Measurements from ENCODE around the gene PANK4. TPM values are rescaled to one million over a fixed set of nuclear protein-coding genes. Genes with fewer than 3 reads are reported as not detected.

Gene PANK4
- total and polyA plus RNA-seq, 10 of the 15 experiments (the other 5 are each of a cell fraction or from before 2014, with no cell fraction given), result 0.35 to 38.0 (median 18.6) TPM

DNA sequence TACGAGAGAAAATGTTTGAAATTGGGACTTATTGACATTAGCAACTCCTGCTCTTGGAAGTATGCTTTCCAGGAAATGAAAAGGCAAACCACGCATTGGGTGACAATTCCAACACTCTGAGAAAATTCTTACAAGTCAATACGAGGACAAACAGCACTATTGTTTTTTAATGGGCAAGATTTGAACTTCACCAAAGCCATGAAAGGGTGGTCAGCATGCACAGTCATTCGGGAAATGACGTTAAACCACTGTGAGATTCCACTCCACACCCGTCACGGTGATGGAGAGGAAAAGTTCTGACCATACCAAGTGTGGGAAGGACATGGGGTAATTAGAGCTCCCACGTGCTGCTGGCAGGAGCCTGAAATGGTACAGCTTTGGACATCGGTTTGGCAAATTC, 48.0 kb upstream of the PANK4 start:
- ChIA-PET SMC1A (ENCODE audit: uncharacterized antibody, unreplicated experiment) (interaction anchor here (0.9 to 2.4 kb wide), 2 partner anchors 10 to 16 kb away, joined by 3 to 8 read pairs; no protein-coding TSS in a partner anchor), CTCF (interaction anchor here (1.9 kb wide), 1 partner anchor 18 kb away, joined by 6 read pairs; the partner anchor contains the start of gene TNFRSF14), POLR2A (interaction anchor here (0.6 to 1.0 kb wide), 2 partner anchors 11 to 12 kb away, joined by 3 read pairs; no protein-coding TSS in a partner anchor), RAD21 (ENCODE audit: unreplicated experiment) (no interaction called here)
- Histone ChIP-seq H4K20me1 (ENCODE audit: control insufficient read depth, insufficient read depth) (no peaks in the 10 kb centered on the region), H3K79me2 (ENCODE audit: control insufficient read depth, insufficient read depth, low read length) (no peaks in the 10 kb centered on the region; the same call in 1 of the 2 replicates), H3K9me3 (replicated peaks; ENCODE audit: control insufficient read depth, insufficient read depth, low read length) (peaks cover 2% of the 10 kb centered on the region; the same call in 1 of the 3 replicates), H3K36me3 (ENCODE audit: control insufficient read depth in 2 of 2, insufficient read depth in 2 of 2, low read length in 1 of 2) (no peaks in the 10 kb centered on the region), H3K4me3 (no peak overlapping the region), H3K27ac (ENCODE audit: control insufficient read depth, insufficient read depth) (no peak overlapping the region), H3K9ac (ENCODE audit: control insufficient read depth, insufficient read depth, low read length) (no peak overlapping the region), H2AFZ (ENCODE audit: control insufficient read depth, low read depth, low read length) (no peak overlapping the region), H3K27me3 (replicated peaks in 1 of 2; ENCODE audit: control insufficient read depth in 2 of 2, insufficient read depth in 2 of 2, low read length in 1 of 2) (no peaks in the 10 kb centered on the region), H3K4me1 (ENCODE audit: control insufficient read depth, insufficient read depth, low read length) (peaks cover 30% of the 10 kb centered on the region), H3K4me2 (ENCODE audit: control insufficient read depth, insufficient read depth) (no peak overlapping the region)
- intact Hi-C loops (cut with micrococcal nuclease; ENCODE audit: unreplicated experiment), result no loop called here
- in situ Hi-C loops (cut with MboI), result no loop called here
- ATAC-seq, result no peak
- DNase-seq (ENCODE audit: low read depth, low spot score), result no peak
- BruUV-seq (replicated peaks), result no TSS peak
- 93% methylated on average over 9 of the region's 9 CpGs for WGBS (ENCODE audit: insufficient coverage, insufficient replicate concordance, low lambda C conversion rate, missing lambda C conversion rate)
- no peak for FAIRE-seq
- TF ChIP-seq, protein P1, sequence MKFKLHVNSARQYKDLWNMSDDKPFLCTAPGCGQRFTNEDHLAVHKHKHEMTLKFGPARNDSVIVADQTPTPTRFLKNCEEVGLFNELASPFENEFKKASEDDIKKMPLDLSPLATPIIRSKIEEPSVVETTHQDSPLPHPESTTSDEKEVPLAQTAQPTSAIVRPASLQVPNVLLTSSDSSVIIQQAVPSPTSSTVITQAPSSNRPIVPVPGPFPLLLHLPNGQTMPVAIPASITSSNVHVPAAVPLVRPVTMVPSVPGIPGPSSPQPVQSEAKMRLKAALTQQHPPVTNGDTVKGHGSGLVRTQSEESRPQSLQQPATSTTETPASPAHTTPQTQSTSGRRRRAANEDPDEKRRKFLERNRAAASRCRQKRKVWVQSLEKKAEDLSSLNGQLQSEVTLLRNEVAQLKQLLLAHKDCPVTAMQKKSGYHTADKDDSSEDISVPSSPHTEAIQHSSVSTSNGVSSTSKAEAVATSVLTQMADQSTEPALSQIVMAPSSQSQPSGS (IDR thresholded peaks at IDR 0.05; ENCODE audit: low read length), result no peak
- TF ChIP-seq, protein P2, sequence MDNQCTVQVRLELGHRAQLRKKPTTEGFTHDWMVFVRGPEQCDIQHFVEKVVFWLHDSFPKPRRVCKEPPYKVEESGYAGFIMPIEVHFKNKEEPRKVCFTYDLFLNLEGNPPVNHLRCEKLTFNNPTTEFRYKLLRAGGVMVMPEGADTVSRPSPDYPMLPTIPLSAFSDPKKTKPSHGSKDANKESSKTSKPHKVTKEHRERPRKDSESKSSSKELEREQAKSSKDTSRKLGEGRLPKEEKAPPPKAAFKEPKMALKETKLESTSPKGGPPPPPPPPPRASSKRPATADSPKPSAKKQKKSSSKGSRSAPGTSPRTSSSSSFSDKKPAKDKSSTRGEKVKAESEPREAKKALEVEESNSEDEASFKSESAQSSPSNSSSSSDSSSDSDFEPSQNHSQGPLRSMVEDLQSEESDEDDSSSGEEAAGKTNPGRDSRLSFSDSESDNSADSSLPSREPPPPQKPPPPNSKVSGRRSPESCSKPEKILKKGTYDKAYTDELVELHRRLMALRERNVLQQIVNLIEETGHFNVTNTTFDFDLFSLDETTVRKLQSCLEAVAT (IDR thresholded peaks at IDR 0.05), result no peak
- TF ChIP-seq SMAD1 (IDR thresholded peaks at IDR 0.05; ENCODE audit: low read depth, partially characterized antibody) (no peak), KAT2A (conservative IDR thresholded peaks at IDR 0.05; ENCODE audit: control insufficient read depth, low read depth, low read length) (no peak), PAX5 (IDR thresholded peaks at IDR 0.05; ENCODE audit: borderline replicate concordance, low read depth, low read length) (no peak), PAX8 (IDR thresholded peaks at IDR 0.05) (no peak)

All from GM12878 (cell line).